ENCODE measurements around the gene NINJ1. TPM values are rescaled to one million over a fixed set of nuclear protein-coding genes. Genes with fewer than 3 reads are reported as not detected.

The NINJ1 gene
- total and polyA plus RNA-seq, 2 of the 13 experiments (the other 11 are each of a cell fraction or from before 2014, with no cell fraction given), result 81.2 to 92.1 TPM

GRCh38 chr9:93112116-93112863, 21.8 kb downstream of the NINJ1 start (continued):
- TF ChIP-seq ATF7-NPFF (CRISPR knock-in tag; IDR thresholded peaks at IDR 0.05; ENCODE audit: low read depth), result peak; percentile 70; the same call in 1 of the 2 replicates
- peak; percentile 90 for TF ChIP-seq ZNF543 (CRISPR knock-in tag; IDR thresholded peaks at IDR 0.05)
- no peak for TF ChIP-seq ZNF800 (CRISPR knock-in tag; IDR thresholded peaks at IDR 0.05)
- TF ChIP-seq ZSCAN9 (CRISPR knock-in tag; IDR thresholded peaks at IDR 0.05; ENCODE audit: borderline replicate concordance), result peak; percentile 83
- TF ChIP-seq ZNF605 (CRISPR knock-in tag; IDR thresholded peaks at IDR 0.05), result peak; percentile 41; the same call in 1 of the 2 replicates
- no peak for TF ChIP-seq CEBPB (IDR thresholded peaks at IDR 0.05; ENCODE audit: borderline replicate concordance, low read depth, low read length)
- no peak for TF ChIP-seq NR1H2 (CRISPR knock-in tag; IDR thresholded peaks at IDR 0.05; ENCODE audit: borderline replicate concordance, low read depth)
- no peak for TF ChIP-seq LRRFIP1 (CRISPR knock-in tag; conservative IDR thresholded peaks at IDR 0.05)
- TF ChIP-seq ETS1 (CRISPR knock-in tag; IDR thresholded peaks at IDR 0.05), result no peak
- TF ChIP-seq ZBTB4 (CRISPR knock-in tag; IDR thresholded peaks at IDR 0.05; ENCODE audit: borderline replicate concordance), result peak; percentile 63; the same call in 1 of the 2 replicates
- TF ChIP-seq ZSCAN25 (CRISPR knock-in tag; IDR thresholded peaks at IDR 0.05), result peak; percentile 96
- no peak for TF ChIP-seq ZNF816 (CRISPR knock-in tag; IDR thresholded peaks at IDR 0.05; ENCODE audit: borderline replicate concordance)
- no peak for TF ChIP-seq U2AF1 (optimal IDR thresholded peaks at IDR 0.05; ENCODE audit: low read depth, low read length)
- TF ChIP-seq ZNF101 (CRISPR knock-in tag; IDR thresholded peaks at IDR 0.05; ENCODE audit: borderline replicate concordance, low read depth), result 0 out of 2 replicates have a peak, but pooled peaks have one; percentile 30
- no peak for TF ChIP-seq PBX3 (CRISPR knock-in tag; IDR thresholded peaks at IDR 0.05; ENCODE audit: borderline replicate concordance)
- no peak; the same call in 1 of the 2 replicates for TF ChIP-seq KDM4B (CRISPR knock-in tag; IDR thresholded peaks at IDR 0.05)
- no peak; the same call in 1 of the 2 replicates for TF ChIP-seq ZNF703 (CRISPR knock-in tag; IDR thresholded peaks at IDR 0.05; ENCODE audit: borderline replicate concordance)
- TF ChIP-seq ZNF484 (CRISPR knock-in tag; IDR thresholded peaks at IDR 0.05; ENCODE audit: borderline replicate concordance, low read depth), result no peak
